Ishikawa (cell line): ENCODE data around the gene FBXO4.

Source experiments
- CEBPB ChIP-seq: IDR thresholded peaks from 2 replicates; pipeline ENCODE4 v1.6.1; 2012
- CREB1 ChIP-seq: IDR thresholded peaks from 2 replicates; pipeline ENCODE4 v1.6.1; 2012; ENCODE audit warnings: low read depth
- EGR1 ChIP-seq: IDR thresholded peaks from 2 replicates; pipeline ENCODE4 v1.6.1; 2012
- EP300 ChIP-seq: IDR thresholded peaks from 2 replicates; pipeline ENCODE4 v1.6.1; 2012; ENCODE audit warnings: borderline replicate concordance
- FOXM1 ChIP-seq: IDR thresholded peaks from 2 replicates; pipeline ENCODE4 v1.6.1; 2012; ENCODE audit warnings: low read depth, borderline replicate concordance
- MAX ChIP-seq: IDR thresholded peaks from 2 replicates; pipeline ENCODE4 v1.6.1; 2012
- NFIC ChIP-seq: IDR thresholded peaks from 2 replicates; pipeline ENCODE4 v1.6.1; 2012
- RAD21 ChIP-seq: IDR thresholded peaks from 2 replicates; pipeline ENCODE4 v1.6.1; 2012; ENCODE audit warnings: low read depth
- REST ChIP-seq: IDR thresholded peaks from 2 replicates; pipeline ENCODE4 v1.6.1; 2012; ENCODE audit warnings: low read depth, mild to moderate bottlenecking
- TAF1 ChIP-seq: IDR thresholded peaks from 2 replicates; pipeline ENCODE4 v1.6.1; 2012; ENCODE audit warnings: low read depth, mild to moderate bottlenecking
- TCF12 ChIP-seq: IDR thresholded peaks from 2 replicates; pipeline ENCODE4 v1.6.1; 2012; ENCODE audit warnings: low read depth
- TEAD4 ChIP-seq: IDR thresholded peaks from 2 replicates; pipeline ENCODE4 v1.6.1; 2012
- USF1 ChIP-seq: IDR thresholded peaks from 2 replicates; pipeline ENCODE4 v1.6.1; 2012
- YY1 ChIP-seq: IDR thresholded peaks from 2 replicates; pipeline ENCODE4 v1.6.1; 2012; ENCODE audit warnings: low read depth
- ZBTB7A ChIP-seq: IDR thresholded peaks from 2 replicates; pipeline ENCODE4 v1.6.1; 2012; ENCODE audit warnings: low read depth

The FBXO4 gene

DNA sequence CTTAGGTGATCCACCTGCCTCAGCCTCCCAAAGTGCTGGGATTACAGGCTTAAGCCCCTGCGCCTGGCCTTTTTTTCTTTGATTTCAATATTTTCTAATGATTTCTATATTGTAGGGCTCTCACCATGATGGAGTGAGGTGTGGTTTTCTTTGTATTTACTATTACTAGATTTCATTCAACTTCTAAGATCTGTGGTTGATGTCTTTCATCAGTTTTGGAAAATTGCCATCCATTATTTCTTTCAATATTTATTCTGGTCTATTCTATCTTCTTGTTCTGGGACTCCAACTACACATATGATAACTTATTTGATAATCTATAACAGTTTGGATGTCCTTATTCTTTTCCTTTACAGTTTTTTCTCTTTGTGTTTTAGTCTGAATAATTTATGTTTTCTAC lies 31.9 kb downstream of the FBXO4 start:
- no peak for TF ChIP-seq EGR1

DNA sequence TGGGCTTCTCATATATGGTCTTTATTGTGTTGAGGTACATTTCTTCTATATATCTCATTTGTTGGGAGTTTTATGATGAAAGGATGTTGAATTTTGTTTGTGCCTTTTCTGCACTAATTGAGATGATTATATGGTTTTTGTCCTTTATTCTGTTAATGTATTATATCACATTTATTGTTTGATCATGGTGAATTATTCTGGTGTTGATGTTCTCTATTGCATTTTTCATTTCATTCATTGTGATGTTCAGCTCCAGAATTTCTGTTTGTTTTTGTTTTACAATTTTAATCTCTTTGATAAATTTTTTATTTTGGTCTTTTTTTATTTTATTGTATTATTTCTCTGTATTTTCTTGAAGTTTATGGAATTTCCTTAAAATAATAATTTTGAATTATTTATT lies 35.4 kb downstream of the FBXO4 start:
- TF ChIP-seq EP300 (no peak), TCF12 (no peak), EGR1 (no peak), RAD21 (no peak), USF1 (no peak), TEAD4 (no peak), MAX (no peak), FOXM1 (no peak), NFIC (no peak), ZBTB7A (no peak), TAF1 (no peak), CREB1 (no peak), CEBPB (no peak), REST (no peak), YY1 (no peak)

GRCh38 chr5:41961736-41962135 lies 36.7 kb downstream of the FBXO4 start:
- TF ChIP-seq NFIC = no peak
- no peak for TF ChIP-seq CREB1
- no peak for TF ChIP-seq FOXM1
- no peak for TF ChIP-seq TAF1
- TF ChIP-seq RAD21 = no peak
- no peak for TF ChIP-seq CEBPB
- no peak for TF ChIP-seq EGR1
- no peak for TF ChIP-seq REST
- no peak for TF ChIP-seq YY1
- no peak for TF ChIP-seq TEAD4
- no peak for TF ChIP-seq ZBTB7A

GRCh38 chr5:41962491-41962890 lies 37.4 kb downstream of the FBXO4 start:
- TF ChIP-seq RAD21 = no peak
- no peak for TF ChIP-seq EGR1
- TF ChIP-seq NFIC = no peak
- TF ChIP-seq CEBPB = no peak
- TF ChIP-seq TEAD4 = no peak
- TF ChIP-seq EP300 = no peak
- no peak for TF ChIP-seq FOXM1
- no peak for TF ChIP-seq CREB1

DNA sequence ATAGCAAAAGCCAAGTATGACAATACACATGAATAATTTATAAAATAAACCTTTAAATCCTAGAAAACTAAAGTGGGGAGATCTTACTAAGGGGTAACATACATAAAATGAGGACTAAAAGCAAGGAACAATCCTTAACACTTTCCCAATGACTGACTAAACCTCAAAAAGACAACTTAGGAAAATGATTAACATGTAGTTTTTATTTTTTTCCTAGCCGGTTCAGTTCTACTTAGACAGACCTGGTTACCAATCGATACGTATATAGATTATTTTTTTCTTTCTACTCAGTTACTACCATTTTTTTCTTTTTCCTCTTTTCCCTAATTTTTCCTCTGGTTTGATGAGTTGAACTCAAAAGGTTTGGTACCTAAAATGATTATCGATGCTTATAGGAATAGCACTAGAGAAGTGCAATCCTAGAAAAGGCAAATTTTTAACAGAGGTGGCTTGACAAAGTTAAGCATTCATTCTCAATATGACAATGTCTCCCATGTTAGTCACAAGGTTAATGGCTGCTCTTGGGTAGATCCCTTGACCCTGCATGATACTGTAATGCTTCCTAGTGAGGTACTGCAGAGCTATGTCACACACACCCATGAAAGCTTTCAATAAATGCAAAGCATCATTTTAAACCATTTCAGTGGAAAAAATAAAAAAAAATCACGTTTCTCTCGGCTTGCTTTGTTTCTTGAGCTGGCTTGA lies 41.5 kb downstream of the FBXO4 start:
- no peak for TF ChIP-seq NFIC
- no peak for TF ChIP-seq TCF12

GRCh38 chr5:41967401-41967800 lies 42.3 kb downstream of the FBXO4 start:
- TF ChIP-seq EP300 (no peak), FOXM1 (no peak)

- TF ChIP-seq RAD21 (no peak), REST (no peak), CREB1 (no peak)
Measured at GRCh38 chr5:41968153-41968723, 43.2 kb downstream of the FBXO4 start.
